HFFc6 (cell line): ENCODE data around the gene ZIC2. TPM values are rescaled to one million over a fixed set of nuclear protein-coding genes. Genes with fewer than 3 reads are reported as not detected.

Experiments
- DNase-seq: peaks from one replicate; pipeline ENCODE4 v3.0.0-alpha.2; 2018
- H3K27ac Mint-ChIP-seq: 2 replicates; pipeline ENCODE4 v1.8.0; 2020; ENCODE audit warnings: mild to moderate bottlenecking, mixed read lengths
- H3K27me3 Mint-ChIP-seq: 2 replicates; pipeline ENCODE4 v1.8.0; 2021; ENCODE audit warnings: mild to moderate bottlenecking, moderate library complexity, mixed read lengths; ENCODE audit not compliant: insufficient read depth
- H3K36me3 Mint-ChIP-seq: 2 replicates; pipeline ENCODE4 v1.8.0; 2021; ENCODE audit warnings: low read depth, mixed read lengths
- H3K4me1 Mint-ChIP-seq: 2 replicates; pipeline ENCODE4 v1.8.0; 2020; ENCODE audit warnings: low read depth, mixed read lengths
- H3K4me3 Mint-ChIP-seq: 2 replicates; pipeline ENCODE4 v1.8.0; 2020; ENCODE audit warnings: mild to moderate bottlenecking, moderate library complexity, mixed read lengths
- H3K9me3 Mint-ChIP-seq: 2 replicates; pipeline ENCODE4 v1.8.0; 2020; ENCODE audit warnings: mild to moderate bottlenecking, mixed read lengths
- CTCF ChIP-seq: fragments of 200-600 bp; sonication (generic); IDR thresholded peaks from 2 replicates; pipeline ENCODE4 v1.5.0; 2021; ENCODE audit warnings: antibody characterized with exemption, mild to moderate bottlenecking
- total RNA-seq, 6 experiments: library from RNA; stranded (reverse); fragmentation: NEBNext Ultra II Directional; extraction: Animal tissue kit (Norgen Biotek cat#: 25700); gene quantifications; 2 replicates in 1 of 6; 3 replicates in 5 of 6; pipeline ENCODE4 v1.2.3, GENCODE V29; 2021

Gene ZIC2
- total RNA-seq, 6 experiments from 2014 or later, result 0.07 to 1.9 (median 1.2) TPM; not detected in 1

- DNase-seq, result no peak
- H3K9me3 Mint-ChIP-seq, result peaks cover 9% of the 10 kb centered on the region; the same call in 1 of the 2 replicates
- no peak for TF ChIP-seq CTCF
- H3K27me3 Mint-ChIP-seq, result peaks cover 77% of the 10 kb centered on the region
- peaks cover 15% of the 10 kb centered on the region; the same call in 1 of the 2 replicates for H3K36me3 Mint-ChIP-seq
- H3K4me1 Mint-ChIP-seq, result peaks cover 18% of the 10 kb centered on the region
- no peak overlapping the region for H3K4me3 Mint-ChIP-seq
- H3K27ac Mint-ChIP-seq, result no peak overlapping the region
Measured at GRCh38 chr13:99995589-99996380, 14.2 kb downstream of the ZIC2 start.

DNA sequence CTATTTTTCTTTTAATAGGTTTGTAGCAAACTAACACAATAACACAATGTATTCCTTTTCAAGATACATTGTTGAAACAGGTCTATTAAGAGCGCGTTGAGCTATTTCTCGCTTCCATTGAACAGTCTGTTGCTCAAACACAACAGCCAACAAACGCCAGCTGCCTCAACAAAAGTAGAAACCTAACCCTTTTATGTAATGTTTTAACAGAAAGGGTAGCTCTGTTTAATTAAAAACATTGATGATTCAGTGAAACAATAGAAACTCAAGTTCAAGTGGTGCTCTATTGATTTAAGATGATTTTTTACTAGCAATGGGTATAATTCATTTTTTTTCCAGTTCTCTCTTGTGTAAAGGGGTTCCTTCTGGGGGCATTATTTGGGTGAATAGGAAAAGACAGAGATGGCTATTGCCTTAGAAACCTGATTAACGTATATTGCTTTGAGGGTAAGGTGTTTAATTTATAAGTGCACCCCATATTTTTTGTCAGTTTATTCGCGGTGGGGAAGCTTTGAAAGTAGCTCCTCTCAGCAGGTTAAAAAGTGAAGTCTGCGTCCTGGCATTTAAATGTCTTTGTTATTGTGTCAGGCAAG, 14.9 kb downstream of the ZIC2 start:
- Mint-ChIP-seq H3K27ac (no peak overlapping the region), H3K9me3 (peaks cover 9% of the 10 kb centered on the region; the same call in 1 of the 2 replicates), H3K27me3 (peaks cover 70% of the 10 kb centered on the region), H3K4me1 (peaks cover 18% of the 10 kb centered on the region), H3K36me3 (peaks cover 15% of the 10 kb centered on the region; the same call in 1 of the 2 replicates), H3K4me3 (no peak overlapping the region)
- DNase-seq, result no peak
- TF ChIP-seq CTCF, result no peak

GRCh38 chr13:99997702-99998214, 16.2 kb downstream of the ZIC2 start:
- H3K9me3 Mint-ChIP-seq, result peaks cover 9% of the 10 kb centered on the region; the same call in 1 of the 2 replicates
- no peak for TF ChIP-seq CTCF

GRCh38 chr13:99998261-99998660, 16.7 kb downstream of the ZIC2 start:
- no peak for TF ChIP-seq CTCF
- no peak overlapping the region for H3K27ac Mint-ChIP-seq
- peaks cover 9% of the 10 kb centered on the region; the same call in 1 of the 2 replicates for H3K9me3 Mint-ChIP-seq
- peaks cover 65% of the 10 kb centered on the region for H3K27me3 Mint-ChIP-seq
- H3K4me1 Mint-ChIP-seq, result peaks cover 2% of the 10 kb centered on the region
- H3K4me3 Mint-ChIP-seq, result no peak overlapping the region
- H3K36me3 Mint-ChIP-seq, result peaks cover 15% of the 10 kb centered on the region; the same call in 1 of the 2 replicates
- DNase-seq, result no peak

More at GRCh38 chr13:99997702-99998214, 16.2 kb downstream of the ZIC2 start:
- H3K36me3 Mint-ChIP-seq, result peaks cover 15% of the 10 kb centered on the region; the same call in 1 of the 2 replicates
- peaks cover 65% of the 10 kb centered on the region for H3K27me3 Mint-ChIP-seq
- peaks cover 7% of the 10 kb centered on the region for H3K4me1 Mint-ChIP-seq
- DNase-seq, result no peak
- H3K27ac Mint-ChIP-seq, result no peak overlapping the region
- no peak overlapping the region for H3K4me3 Mint-ChIP-seq

DNA sequence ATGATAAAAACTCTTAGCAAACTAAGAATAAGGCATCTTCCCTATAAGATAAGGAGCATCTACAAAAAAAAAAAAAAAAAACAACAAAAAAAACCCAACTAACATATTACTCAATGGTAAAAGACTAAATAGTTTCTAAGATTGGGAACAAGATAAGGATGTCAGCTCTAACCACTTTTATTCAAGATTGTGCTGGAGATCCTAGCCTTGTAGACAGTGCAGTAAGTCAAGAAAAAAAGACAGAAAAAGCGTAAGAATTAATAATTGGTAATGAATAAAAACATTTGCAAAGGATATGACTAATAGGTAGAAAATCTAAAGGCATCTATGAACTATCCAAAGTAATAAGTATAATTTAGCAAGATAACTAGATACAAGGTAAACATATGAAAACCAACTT, 33.0 kb downstream of the ZIC2 start:
- no peak for DNase-seq
- no peaks in the 10 kb centered on the region for H3K9me3 Mint-ChIP-seq
- no peak for TF ChIP-seq CTCF
- no peaks in the 10 kb centered on the region for H3K36me3 Mint-ChIP-seq
- no peak overlapping the region for H3K4me3 Mint-ChIP-seq
- H3K27me3 Mint-ChIP-seq, result peaks cover 13% of the 10 kb centered on the region
- peaks cover 12% of the 10 kb centered on the region for H3K4me1 Mint-ChIP-seq
- no peak overlapping the region for H3K27ac Mint-ChIP-seq
